HG03558 (cell line): ENCODE data around the gene CWC22.
"Not testable (repeated sequence)": the region's sequence is repeated elsewhere in the genome, so short reads cannot be mapped to it uniquely, and the experiment has no call there.

Source experiments
- ATAC-seq: cut with Tn5 transposase; IDR thresholded peaks from one replicate; pipeline ENCODE4 v1.9.1; 2021; ENCODE audit warnings: moderate number of reproducible peaks; ENCODE audit not compliant: unreplicated experiment; ENCODE audit errors: extremely low read depth

The CWC22 gene

DNA sequence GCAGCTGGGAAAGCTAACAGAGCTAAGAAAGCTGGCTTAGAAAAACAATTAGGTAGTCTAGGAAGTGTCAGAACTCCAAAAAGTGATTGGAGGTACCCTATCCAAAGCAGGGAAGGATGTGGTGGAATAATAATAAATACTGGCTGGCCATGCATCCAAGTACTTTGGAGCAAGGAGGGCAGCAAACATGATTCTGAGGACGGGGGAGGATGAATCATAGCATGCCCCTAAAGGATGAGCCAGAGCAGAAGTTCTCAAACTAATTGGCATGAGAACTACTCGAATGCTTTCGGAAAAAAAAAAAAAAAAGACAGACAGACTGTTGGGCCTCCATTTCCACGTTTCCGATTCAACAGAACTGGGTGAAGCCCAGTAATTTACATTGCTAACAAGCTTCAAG is 2.4 kb downstream of the CWC22 start:
- ATAC-seq, result no peak

DNA sequence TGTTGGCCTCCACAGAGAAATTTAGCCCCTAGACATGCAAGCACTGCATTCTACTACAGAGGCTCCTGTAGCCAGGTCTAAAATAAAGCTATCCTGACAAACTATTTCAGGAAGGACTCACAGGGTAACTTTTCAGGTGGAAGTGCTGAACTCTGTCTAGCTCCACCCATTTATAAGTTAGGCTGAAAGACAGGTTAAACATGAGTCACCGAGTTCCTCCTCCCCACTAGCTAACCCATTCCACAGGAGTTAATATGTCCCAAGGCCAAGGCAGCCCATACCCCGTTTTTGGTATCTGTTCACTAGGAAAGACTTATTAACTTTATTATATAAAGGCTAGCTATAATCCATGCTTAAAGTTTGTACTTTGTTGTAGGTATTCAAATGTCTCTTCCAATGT is 3.5 kb downstream of the CWC22 start:
- no peak for ATAC-seq

DNA sequence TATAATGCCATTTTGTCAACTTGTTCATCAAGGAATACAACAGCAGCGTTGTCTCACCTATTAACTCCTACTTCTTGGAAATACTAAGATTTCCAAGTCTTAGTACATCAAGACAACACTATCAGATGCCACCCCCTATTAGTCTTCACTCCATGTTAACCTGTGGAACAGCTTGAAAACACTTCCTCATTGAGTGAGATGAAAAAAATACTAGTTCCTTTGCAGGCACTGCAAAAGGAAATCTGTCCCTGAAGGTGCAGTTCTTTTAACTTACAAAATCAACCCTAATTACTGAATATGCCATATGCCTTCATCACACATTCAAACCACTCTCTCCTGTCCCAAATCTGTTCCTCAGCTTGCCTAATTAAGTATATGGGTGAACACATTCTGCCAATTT is 4.0 kb downstream of the CWC22 start:
- ATAC-seq, result no peak

DNA sequence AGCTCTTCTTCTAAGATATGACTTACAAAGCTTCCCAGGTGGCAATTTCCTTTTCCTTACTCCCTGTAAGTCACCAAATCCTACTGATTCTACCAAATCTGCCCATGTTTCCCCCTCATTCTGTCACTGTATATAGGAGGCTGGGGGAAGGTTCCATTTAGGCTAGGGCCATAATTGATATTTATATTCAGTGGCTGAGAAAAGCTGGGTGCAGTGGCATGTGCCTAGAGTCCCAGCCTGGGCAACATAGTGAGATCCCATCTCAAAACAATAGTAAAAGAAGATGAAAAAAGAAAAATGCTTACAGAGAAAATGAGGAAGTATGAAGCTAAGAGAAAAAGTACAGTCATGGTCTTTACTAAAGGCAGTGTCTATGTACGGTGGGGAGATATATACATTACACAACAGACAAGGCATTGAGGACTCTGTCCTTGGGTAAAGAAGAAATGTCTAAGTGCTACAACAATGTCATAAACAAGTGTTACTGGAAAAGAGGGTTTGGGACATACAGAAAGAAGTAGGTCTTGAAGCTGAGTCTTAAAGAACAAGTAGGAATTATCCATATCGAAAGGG is 4.8 kb downstream of the CWC22 start:
- ATAC-seq, result no peak

DNA sequence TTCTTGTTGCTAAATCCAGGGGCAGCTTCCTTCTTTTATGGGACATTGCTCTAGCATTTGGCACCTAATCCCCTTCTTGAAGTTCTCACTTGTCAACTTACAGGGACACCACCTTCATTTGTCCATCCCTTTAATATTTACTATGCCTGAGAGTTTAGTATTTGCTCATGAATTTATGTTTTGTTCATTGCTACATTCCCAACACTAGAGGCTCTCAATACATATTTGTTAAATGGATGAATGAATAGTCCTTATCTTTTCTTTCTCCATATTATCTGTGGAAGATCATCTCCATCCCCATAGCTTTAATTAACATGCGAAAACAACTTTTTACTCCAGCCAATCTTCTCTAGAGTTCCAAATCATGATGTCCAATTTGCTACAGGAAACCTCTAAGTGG is 5.4 kb downstream of the CWC22 start:
- ATAC-seq, result no peak

DNA sequence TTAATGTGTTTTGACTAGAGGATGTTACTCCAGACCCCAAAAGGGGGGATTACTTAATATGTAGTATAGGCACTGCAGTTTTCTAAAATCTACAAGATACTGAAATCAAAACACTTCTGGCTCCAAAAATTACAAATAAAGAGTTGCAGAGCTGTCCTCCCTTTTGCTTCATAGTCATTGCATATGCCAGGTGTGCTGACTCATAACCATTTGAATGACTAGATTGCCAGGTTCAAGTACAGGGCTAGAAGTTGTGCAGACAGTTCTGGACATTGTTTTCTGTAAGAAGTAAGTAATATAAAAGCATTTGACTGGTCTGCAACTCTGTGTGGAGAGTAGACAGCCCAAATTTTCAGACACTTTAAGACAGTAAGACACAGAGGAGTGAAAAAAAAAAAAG is 6.7 kb downstream of the CWC22 start:
- ATAC-seq, result no peak

DNA sequence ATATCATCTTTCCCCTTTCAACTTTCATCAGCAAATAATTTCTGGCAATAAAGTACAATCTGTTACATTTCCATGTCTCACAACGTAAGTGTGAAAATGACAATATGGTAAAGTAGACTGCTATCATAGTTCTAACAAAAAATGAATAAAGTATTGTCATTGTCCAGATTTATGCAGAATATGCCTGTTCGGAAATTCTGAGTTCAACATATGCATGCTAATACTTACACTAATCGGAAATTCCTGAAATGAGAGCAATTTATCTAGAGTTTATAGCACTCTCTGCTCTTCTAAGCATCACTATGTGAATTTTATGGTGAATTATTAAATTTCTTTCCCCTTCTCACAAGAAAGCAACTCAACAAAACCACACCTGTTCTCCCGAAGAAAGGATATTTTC is 8.1 kb downstream of the CWC22 start:
- no peak for ATAC-seq

DNA sequence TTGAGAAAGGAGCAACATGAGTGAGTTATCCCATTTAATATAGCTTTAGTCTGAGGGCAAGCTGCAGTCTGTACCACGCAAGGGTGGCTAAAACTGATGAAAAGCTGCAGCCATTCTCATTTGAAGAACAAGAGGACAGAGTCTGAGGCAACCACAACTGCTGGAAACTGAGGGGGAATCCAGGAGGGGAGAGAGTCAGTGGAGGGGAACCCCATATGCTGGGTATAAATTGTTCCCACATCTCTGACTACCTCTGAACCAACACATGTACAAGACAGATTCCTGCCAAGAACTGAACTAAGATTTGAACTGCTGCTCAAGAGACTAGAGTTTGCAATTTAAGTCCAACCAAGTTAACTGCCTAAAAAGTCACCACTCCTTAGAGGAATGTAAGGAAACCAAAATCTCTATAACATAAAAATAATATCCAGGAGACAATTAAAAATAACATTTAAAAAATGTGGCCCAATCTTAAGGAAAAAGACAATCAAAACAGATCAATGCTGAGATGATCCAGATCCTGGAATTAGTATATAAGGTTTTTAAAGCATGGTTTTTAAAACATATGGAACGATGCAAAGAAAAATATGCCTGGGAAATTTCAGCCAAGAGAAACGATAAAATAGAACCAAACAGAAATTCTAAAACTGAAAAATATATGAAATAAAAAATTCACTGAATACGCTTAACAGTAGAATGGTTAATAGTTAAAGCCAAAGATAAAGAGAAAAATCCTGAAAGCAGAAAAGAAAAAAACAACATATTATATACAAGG is 11.2 kb downstream of the CWC22 start:
- ATAC-seq, result no peak

DNA sequence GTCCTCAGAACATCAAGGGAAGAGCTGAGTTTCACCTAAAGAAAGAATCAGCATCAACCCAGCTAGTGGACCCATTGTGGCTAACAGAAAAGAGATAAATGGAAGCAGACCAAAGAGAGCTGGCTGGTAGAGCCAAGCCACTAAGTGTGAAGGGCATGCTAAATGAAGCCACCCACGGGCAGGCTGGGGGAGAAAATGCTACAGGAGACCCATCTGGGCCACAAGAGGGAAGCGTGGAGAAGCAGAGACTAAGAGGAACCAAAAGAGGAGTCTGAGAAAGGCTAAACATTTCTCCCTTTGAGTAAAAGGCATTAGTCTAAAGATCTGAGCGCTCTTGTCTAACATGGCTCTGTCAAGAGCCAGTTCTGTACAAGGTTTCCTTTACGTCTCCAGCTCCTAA is 15.8 kb downstream of the CWC22 start:
- no peak for ATAC-seq

DNA sequence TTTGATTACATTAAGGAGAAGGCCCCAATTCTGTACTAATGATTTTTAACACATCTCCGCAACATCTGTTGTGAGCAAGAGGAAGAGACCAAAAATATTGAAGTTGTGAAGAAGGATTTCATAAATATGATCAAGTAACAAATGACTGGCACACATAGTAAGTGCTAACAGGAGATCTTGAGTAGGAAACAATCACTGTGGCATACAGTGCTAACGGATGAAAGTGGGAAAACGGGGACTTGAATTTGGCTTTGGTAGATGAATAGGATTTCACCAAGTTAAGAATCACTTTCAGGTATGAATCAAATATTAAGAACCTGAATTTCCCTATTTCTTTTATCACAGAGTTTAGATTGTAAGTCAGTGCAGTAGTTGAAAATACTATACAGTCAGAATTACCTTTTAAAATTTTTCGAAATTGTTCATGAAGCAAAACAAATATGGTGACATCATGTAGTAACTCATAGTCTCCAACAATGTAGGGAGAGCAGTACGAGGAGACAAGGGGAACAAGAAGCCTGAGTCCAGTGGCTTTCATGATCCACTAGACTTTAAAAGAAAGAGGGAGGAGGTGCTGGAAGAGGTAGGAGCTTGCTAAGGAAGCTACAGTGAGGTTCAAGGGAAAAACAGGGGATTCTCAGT is 16.3 kb downstream of the CWC22 start:
- ATAC-seq, result no peak

DNA sequence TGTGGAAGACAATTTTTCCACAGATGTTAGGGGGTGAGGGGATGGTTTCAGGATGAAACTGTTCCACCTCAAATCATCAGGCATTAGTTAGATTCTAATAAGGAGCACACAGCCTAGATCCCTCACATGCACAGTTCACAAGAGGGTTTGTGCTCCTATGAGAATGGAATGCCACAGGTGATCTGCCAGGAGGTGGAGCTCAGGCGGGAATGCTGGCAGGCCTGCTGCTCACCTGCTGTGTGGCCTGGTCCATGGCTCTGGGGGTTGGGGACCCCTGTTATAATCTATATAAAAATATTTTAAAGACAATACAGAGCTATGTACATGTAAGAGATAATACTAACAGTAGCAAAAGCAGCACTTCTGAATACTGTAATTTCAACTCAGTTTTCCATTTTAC is 19.2 kb downstream of the CWC22 start:
- no peak for ATAC-seq

DNA sequence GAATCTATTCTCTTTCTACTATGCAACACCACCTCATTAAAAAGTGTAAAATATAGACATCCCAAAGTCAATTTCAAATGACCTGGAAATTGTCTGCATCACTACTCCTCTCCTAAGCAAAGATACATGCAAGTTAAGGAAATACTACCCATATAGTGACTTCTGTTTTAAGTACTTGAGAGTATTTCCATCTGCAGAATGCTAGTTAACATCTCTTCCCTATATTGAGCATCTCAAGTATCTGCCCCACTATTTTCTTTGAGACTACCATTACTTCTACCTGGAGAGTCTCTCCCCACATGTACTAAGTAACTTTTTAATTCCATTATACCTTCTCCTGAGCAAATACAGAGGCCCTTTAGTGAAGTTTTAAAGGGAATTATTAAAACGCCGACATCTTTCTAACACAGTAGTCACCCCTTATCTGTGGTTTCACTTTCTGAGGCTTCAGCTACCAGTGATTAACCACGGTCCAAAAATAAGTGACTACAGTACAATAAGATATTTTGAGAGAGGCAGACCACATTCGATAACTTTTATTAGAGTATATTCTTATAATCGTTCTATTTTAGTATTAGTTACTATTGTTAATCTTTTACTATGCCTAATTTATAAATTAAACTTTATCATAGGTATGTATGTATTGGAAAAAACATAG is 21.8 kb downstream of the CWC22 start:
- ATAC-seq, result peak; percentile 76

DNA sequence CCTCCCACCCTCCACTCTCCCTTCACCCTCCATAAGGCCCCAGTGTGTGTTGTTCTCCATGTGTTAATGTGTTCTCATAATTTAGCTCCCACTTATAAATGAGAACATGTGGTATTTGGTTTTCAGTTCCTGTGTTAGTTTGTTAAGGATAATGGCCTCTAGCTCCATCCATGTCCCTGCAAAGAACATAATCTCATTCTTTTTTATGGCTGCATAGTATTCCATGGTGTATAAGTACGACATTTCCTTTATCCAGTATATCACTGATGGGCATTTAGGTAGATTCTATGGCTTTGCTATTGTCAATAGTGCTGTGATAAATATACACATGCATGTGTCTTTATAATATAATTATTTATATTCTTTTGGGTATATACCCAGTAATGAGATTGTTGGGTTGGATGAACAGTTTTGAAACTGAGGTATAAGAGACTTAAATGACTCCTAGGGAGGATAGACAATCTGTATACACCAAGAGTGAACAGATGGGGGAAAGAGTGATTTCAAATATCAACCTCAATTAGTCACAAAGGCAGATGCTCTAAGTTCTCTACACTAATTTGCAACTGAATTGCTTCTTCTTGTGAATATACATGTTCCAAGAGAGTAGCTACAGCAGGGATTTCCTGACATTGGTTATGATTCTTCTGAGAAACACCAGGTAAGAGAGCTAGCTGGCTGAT is 23.7 kb downstream of the CWC22 start:
- ATAC-seq, result no peak

DNA sequence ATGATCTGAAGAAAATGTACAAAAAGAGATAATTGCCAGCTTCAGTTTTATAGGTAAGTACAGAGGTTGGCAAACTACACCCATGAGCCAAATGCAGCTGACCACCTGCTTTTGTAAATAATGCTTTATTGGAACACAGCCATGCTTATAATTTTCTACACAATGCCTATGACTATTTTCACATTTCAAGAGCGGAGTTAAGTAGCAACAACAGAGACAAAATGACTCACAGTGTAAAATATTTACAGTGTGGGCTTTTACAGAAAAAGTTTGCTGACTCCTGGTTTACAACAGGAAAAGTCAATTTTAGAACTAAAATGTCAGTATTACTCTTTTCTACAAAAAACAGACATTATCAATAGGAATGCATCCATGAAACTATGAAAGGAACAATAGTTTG is 26.0 kb downstream of the CWC22 start:
- ATAC-seq, result no peak

DNA sequence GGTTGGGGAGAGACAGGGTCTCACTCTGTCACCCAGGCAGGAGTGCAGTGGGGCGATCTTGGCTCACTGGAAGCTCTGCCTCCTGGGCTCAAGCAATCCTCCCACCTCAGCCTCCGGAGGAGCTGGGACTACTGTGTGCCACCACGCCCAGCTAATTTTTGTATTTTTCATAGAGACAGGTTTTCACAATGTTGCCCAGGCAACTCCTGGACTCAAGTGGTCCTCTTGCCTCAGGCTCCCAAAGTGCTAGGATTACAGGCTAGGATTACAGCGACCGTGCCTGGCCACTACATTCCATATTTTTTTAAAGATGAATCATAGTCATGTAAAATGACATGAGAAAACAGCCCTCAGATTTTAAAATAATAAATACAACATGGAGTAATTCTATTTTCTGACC is 32.3 kb downstream of the CWC22 start:
- ATAC-seq, result no peak

DNA sequence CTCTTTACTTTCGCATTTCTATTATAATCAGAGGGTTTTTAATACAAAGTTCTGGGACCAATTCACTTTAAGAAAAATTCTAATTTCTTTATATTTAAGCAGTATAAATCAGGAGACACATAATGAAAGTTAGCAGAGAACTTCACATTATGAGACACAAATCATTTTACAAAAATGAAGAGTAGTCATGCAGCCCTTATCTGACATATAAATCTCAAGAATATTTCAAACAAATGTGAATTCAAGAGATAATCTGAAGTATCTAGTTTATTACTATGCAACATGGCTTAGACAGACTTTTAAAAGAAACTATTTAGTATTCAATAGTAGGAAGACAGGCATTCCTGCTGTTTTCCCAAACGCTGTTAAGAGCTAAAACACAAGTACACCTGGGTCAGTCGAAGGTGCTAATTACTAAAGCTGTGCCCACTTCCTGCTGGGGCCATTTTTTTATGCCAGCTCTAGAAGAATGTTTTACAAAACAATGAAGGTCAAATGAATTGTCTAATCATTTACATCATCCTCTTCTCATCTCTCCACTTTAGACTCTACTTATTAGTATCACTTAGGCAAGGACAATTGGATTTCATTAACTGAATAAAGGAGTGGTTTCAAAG is 40.2 kb downstream of the CWC22 start:
- no peak for ATAC-seq

DNA sequence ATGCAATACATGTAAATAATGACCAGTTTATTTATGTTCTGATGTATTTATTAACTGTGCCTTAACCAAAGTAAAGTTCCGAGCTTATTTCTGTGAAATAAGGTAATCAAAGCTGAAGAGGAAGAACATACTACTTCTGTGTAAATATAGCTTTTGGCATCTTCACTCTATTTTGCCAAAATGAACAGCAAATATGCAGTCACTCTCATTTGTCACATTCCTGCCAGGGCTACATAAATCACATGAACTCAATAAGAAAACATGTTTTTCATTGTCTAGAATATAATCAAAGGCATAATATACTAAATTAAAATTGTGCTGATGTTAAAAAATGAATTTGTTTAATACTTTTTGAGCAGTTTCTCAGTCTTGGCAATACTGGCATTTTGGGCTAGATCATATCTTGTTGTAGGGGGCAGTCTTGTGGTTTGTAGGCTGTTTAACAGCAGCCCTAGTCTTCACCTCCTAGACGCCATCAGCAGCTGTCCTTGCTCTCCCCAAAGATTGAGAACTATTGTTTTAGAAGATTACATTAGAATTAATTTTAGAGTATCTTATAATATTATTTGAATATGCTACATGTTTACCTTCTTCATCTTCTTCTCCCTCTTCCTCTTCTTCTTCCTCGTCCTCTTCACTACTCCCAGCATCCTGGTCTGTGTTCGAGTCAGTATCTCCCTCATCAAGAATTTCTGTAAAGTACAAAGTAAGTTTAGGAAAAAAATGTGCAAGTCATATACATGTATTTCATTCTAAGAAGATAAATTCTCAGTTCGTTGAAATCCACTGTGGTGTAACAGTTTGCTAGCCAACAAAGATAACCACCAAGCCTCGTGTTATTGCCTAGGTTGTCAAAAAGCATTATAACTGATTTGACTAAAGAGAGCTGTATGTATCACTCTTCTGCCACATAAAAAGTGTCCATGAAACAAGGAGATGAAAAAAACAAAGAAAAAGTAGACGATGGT is 41.5 kb downstream of the CWC22 start:
- ATAC-seq, result no peak

DNA sequence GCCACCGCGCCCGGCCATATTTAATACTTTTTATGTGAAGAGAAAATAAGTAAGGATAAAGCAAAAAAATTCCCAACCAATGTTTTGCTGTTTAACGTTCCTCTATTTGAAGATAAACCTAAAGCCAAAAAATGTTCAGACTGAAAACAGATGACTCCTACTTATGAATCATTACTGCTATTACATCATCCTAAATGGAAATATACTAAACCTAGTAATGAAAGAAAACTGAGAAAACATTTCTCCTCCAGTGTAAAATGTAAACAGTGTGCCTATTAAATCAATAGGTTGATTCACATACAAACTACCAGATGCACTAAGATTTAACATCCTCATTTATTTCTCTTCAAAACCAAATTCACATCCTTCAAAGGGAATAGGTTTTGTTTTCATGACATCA is 43.5 kb downstream of the CWC22 start:
- no peak for ATAC-seq

DNA sequence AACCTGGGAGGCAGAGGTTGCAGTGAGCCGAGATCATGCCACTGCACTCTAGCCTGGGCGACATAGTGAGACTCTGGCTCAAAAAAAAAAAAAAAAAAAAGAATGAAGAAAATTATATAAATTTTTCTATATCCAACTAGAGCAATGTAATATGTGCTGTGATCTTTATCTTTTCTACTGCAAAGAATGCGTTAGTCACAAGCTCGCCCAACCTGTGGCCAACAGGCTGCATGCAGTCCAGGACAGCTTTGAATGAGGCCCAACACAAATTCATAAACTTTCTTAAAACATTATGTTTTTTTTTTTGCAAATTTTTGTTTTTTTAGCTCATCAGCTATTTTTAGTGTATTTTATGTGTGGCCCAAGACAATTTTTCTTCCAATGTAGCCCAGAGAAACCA is 48.8 kb downstream of the CWC22 start:
- ATAC-seq, result not testable (repeated sequence)
